Measurements from ENCODE around the gene ADAMTS2.

DNA sequence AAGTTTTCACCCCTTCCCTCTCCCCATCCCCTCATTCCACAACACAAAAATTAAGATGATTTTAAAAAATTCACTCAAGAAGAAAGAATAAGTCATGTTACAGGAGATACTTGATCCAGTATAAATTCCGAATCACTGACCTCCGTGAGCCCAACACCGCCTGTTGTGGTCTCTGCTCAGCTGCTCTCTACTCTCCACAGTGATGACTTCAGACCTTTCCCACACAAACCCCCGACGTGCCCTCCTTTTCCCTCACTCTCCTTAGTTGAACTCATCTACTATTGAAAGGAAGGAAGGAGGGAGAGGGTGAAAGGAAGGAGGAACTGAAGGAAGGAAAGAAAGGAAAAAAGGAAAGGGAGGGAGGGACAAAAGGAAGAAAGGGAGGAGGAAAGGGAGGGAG lies 230.0 kb downstream of the ADAMTS2 start:
- TF ChIP-seq POLR2A (IDR thresholded peaks at IDR 0.05; ENCODE audit: borderline replicate concordance, extremely low read depth, insufficient read depth, insufficient read length): no peak
- TF ChIP-seq, protein P1, sequence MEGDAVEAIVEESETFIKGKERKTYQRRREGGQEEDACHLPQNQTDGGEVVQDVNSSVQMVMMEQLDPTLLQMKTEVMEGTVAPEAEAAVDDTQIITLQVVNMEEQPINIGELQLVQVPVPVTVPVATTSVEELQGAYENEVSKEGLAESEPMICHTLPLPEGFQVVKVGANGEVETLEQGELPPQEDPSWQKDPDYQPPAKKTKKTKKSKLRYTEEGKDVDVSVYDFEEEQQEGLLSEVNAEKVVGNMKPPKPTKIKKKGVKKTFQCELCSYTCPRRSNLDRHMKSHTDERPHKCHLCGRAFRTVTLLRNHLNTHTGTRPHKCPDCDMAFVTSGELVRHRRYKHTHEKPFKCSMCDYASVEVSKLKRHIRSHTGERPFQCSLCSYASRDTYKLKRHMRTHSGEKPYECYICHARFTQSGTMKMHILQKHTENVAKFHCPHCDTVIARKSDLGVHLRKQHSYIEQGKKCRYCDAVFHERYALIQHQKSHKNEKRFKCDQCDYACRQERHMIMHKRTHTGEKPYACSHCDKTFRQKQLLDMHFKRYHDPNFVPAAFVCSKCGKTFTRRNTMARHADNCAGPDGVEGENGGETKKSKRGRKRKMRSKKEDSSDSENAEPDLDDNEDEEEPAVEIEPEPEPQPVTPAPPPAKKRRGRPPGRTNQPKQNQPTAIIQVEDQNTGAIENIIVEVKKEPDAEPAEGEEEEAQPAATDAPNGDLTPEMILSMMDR (IDR thresholded peaks at IDR 0.05 in 2 of 3, conservative IDR thresholded peaks at IDR 0.05 in 1 of 3; ENCODE audit: borderline replicate concordance in 1 of 3, insufficient read depth in 1 of 3, low read depth in 2 of 3, low read length in 2 of 3): no peak
- TF ChIP-seq ZNF274 (IDR thresholded peaks at IDR 0.05; ENCODE audit: low read depth, low read length): no peak
- TF ChIP-seq RAD21 (IDR thresholded peaks at IDR 0.05; ENCODE audit: low read depth): no peak
- TF ChIP-seq, protein P2, sequence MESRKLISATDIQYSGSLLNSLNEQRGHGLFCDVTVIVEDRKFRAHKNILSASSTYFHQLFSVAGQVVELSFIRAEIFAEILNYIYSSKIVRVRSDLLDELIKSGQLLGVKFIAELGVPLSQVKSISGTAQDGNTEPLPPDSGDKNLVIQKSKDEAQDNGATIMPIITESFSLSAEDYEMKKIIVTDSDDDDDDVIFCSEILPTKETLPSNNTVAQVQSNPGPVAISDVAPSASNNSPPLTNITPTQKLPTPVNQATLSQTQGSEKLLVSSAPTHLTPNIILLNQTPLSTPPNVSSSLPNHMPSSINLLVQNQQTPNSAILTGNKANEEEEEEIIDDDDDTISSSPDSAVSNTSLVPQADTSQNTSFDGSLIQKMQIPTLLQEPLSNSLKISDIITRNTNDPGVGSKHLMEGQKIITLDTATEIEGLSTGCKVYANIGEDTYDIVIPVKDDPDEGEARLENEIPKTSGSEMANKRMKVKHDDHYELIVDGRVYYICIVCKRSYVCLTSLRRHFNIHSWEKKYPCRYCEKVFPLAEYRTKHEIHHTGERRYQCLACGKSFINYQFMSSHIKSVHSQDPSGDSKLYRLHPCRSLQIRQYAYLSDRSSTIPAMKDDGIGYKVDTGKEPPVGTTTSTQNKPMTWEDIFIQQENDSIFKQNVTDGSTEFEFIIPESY (IDR thresholded peaks at IDR 0.05; ENCODE audit: extremely low read depth, insufficient replicate concordance, low read length): no peak
- TF ChIP-seq EZH2 (IDR thresholded peaks at IDR 0.05): no peak
- no peak for TF ChIP-seq SIN3A (IDR thresholded peaks at IDR 0.05; ENCODE audit: low read depth)

Measured in HCT116 (cell line).